Chondrocyte (in vitro differentiated cells): Measurements from ENCODE around the gene MYO5B. TPM values are rescaled to one million over a fixed set of nuclear protein-coding genes. Genes with fewer than 3 reads are reported as not detected.

Experiments used
- DNase-seq: peaks from one replicate; pipeline ENCODE4 v3.0.0; 2021; ENCODE audit warnings: mixed read lengths, low spot score
- H3K27ac Mint-ChIP-seq: one replicate; pipeline ENCODE4 v1.8.0; 2021; ENCODE audit warnings: mild to moderate bottlenecking, moderate library complexity, mixed read lengths; ENCODE audit not compliant: unreplicated experiment
- H3K27me3 Mint-ChIP-seq: 2 replicates; pipeline ENCODE4 v1.8.0; 2021; ENCODE audit warnings: low read depth, mixed read lengths
- H3K36me3 Mint-ChIP-seq: 2 replicates; pipeline ENCODE4 v1.8.0; 2021; ENCODE audit warnings: low read depth, mixed read lengths
- H3K4me1 Mint-ChIP-seq: 2 replicates; pipeline ENCODE4 v1.8.0; 2021; ENCODE audit warnings: low read depth, mild to moderate bottlenecking, mixed read lengths
- H3K4me3 Mint-ChIP-seq: one replicate; pipeline ENCODE4 v1.8.0; 2021; ENCODE audit warnings: mild to moderate bottlenecking, moderate library complexity, mixed read lengths; ENCODE audit not compliant: unreplicated experiment
- H3K9me3 Mint-ChIP-seq: 2 replicates; pipeline ENCODE4 v1.8.0; 2021; ENCODE audit warnings: low read depth, mixed read lengths
- total RNA-seq: library from RNA; stranded (reverse); gene quantifications from 3 replicates; pipeline ENCODE4 v1.2.1, GENCODE V29; 2021
- TF ChIP-seq, protein P1 (sequence below): fragments of 200-600 bp; sonication (generic); IDR thresholded peaks from 2 replicates; pipeline ENCODE4 v1.5.0; 2021; ENCODE audit warnings: antibody characterized with exemption, mild to moderate bottlenecking, moderate library complexity

MYO5B gene
- total RNA-seq, 1 donor from 2014 or later, result 0.97 TPM

DNA sequence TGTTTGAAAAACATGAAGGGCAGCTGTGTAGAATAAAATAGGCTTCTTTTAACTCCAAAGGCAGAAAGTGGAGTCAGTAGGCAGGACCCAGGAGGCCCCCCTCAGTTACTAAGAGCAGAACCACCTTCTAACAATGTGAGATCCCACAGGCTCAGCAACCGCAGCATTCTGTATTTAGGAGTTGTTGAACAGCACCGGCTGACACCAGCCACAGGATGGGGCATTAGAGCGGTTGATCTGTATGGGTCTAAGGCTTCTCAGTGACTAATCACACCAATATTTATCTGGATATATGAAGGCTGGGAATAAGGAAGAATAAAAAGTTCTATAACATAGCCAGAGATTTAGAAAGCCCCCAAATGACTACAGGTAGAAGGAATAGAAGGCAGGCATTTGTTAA lies 51.7 kb downstream of the MYO5B start:
- no peak overlapping the region for H3K27ac Mint-ChIP-seq
- H3K4me1 Mint-ChIP-seq, result peaks cover 7% of the 10 kb centered on the region
- H3K9me3 Mint-ChIP-seq, result peaks cover 3% of the 10 kb centered on the region
- peaks cover 17% of the 10 kb centered on the region for H3K27me3 Mint-ChIP-seq
- no peak overlapping the region for H3K4me3 Mint-ChIP-seq
- DNase-seq, result no peak
- TF ChIP-seq, protein P1, sequence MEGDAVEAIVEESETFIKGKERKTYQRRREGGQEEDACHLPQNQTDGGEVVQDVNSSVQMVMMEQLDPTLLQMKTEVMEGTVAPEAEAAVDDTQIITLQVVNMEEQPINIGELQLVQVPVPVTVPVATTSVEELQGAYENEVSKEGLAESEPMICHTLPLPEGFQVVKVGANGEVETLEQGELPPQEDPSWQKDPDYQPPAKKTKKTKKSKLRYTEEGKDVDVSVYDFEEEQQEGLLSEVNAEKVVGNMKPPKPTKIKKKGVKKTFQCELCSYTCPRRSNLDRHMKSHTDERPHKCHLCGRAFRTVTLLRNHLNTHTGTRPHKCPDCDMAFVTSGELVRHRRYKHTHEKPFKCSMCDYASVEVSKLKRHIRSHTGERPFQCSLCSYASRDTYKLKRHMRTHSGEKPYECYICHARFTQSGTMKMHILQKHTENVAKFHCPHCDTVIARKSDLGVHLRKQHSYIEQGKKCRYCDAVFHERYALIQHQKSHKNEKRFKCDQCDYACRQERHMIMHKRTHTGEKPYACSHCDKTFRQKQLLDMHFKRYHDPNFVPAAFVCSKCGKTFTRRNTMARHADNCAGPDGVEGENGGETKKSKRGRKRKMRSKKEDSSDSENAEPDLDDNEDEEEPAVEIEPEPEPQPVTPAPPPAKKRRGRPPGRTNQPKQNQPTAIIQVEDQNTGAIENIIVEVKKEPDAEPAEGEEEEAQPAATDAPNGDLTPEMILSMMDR, result no peak
- H3K36me3 Mint-ChIP-seq, result peaks cover 1% of the 10 kb centered on the region

GRCh38 chr18:50142441-50143120 lies 52.4 kb downstream of the MYO5B start:
- Mint-ChIP-seq H3K4me1 (peaks cover 14% of the 10 kb centered on the region), H3K27me3 (peaks cover 17% of the 10 kb centered on the region), H3K36me3 (peaks cover 1% of the 10 kb centered on the region), H3K27ac (no peak overlapping the region), H3K4me3 (no peak overlapping the region), H3K9me3 (peaks cover 1% of the 10 kb centered on the region)
- DNase-seq, result no peak
- TF ChIP-seq, protein P1, result no peak

GRCh38 chr18:50138181-50139064 lies 56.5 kb downstream of the MYO5B start:
- H3K4me3 Mint-ChIP-seq, result no peak overlapping the region
- no peak for DNase-seq
- H3K4me1 Mint-ChIP-seq, result peaks cover 16% of the 10 kb centered on the region
- H3K27me3 Mint-ChIP-seq, result peaks cover 10% of the 10 kb centered on the region
- TF ChIP-seq, protein P1, result no peak
- peak overlapping the region; percentile 13 for H3K27ac Mint-ChIP-seq
- no peaks in the 10 kb centered on the region for H3K36me3 Mint-ChIP-seq
- no peaks in the 10 kb centered on the region for H3K9me3 Mint-ChIP-seq

- H3K9me3 Mint-ChIP-seq, result no peaks in the 10 kb centered on the region
- TF ChIP-seq, protein P1, result no peak
- H3K4me3 Mint-ChIP-seq, result no peak overlapping the region
- H3K27me3 Mint-ChIP-seq, result peaks cover 11% of the 10 kb centered on the region
- peaks cover 16% of the 10 kb centered on the region for H3K4me1 Mint-ChIP-seq
- no peak for DNase-seq
- no peaks in the 10 kb centered on the region for H3K36me3 Mint-ChIP-seq
- no peak overlapping the region for H3K27ac Mint-ChIP-seq
Measured at GRCh38 chr18:50135903-50136302, 59.0 kb downstream of the MYO5B start.

- H3K27ac Mint-ChIP-seq, result no peak overlapping the region
- DNase-seq, result no peak
- peaks cover 12% of the 10 kb centered on the region for H3K4me1 Mint-ChIP-seq
- H3K27me3 Mint-ChIP-seq, result peaks cover 15% of the 10 kb centered on the region
- no peaks in the 10 kb centered on the region for H3K36me3 Mint-ChIP-seq
- H3K9me3 Mint-ChIP-seq, result no peaks in the 10 kb centered on the region
- H3K4me3 Mint-ChIP-seq, result no peak overlapping the region
- TF ChIP-seq, protein P1, result no peak
Measured at GRCh38 chr18:50133526-50133925, 61.4 kb downstream of the MYO5B start.
